SHP77 (cell line): ENCODE results near the gene KRTAP12-1.
"Not testable (repeated sequence)": the region's sequence is repeated elsewhere in the genome, so short reads cannot be mapped to it uniquely, and the experiment has no call there.

Experiments used
- DNase-seq, 2 experiments: peaks; one replicate each; lab custom pipeline; 2025; lab: John Stamatoyannopoulos, UW

The KRTAP12-1 gene

DNA sequence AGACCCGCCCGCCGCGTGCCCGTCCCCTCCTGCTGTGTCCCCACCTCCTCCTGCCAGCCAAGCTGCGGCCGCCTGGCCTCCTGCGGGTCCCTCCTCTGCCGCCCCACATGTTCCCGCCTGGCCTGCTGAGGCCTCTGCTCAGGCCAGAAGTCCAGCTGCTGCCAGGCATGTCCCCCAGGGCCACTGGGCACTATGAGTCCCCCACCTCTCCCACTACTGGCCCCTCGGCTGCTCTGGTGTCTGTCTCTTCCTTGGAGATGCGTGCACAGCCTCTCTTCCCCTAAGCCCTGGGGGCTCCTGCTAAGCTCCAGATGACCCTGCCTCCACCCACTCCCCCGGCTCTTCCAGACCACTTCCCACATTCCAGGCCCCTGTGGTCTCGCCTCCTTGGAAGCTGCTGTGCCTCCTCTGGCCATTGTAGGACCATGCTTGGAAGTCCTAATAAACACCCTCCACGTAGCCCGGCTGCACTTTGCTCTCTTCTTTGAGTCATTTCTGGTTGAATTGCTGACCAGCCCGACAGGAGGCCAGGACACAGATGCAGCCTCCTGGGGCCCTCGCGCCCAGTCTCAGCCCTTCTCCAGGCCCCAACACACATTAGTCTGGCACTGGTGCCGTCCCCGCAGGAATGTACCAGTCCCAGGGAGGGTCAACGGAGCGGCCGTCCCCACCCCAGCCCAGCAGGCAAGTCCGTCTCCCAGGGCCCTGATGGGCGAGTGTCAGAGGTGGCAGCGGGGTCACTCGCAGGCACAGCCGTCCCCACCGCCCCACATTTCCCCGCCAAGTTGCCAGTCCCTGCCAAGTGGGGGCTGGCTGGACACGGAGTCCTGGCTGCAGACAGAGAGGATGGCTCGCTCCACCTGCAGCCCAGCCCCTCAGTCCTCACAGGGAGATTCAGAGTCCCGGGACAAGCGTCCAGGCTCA, 16.1 kb upstream of the KRTAP12-1 start:
- no peak for DNase-seq

DNA sequence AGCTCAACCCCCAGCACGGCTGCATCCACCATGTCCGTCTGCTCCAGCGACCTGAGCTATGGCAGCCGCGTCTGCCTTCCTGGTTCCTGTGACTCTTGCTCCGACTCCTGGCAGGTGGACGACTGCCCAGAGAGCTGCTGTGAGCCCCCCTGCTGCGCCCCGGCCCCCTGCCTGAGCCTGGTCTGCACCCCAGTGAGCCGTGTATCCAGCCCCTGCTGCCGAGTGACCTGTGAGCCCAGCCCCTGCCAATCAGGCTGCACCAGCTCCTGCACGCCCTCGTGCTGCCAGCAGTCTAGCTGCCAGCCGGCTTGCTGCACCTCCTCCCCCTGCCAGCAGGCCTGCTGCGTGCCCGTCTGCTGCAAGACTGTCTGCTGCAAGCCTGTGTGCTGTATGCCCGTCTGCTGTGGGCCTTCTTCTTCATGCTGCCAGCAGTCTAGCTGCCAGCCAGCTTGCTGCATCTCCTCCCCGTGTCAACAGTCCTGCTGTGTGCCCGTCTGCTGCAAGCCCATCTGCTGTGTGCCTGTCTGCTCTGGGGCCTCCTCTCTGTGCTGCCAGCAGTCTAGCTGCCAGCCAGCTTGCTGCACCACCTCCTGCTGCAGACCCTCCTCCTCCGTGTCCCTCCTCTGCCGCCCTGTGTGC, 15.3 kb upstream of the KRTAP12-1 start, which contains the start of gene KRTAP10-12:
Gene KRTAP10-12 (plus strand): TSS at position 1 of the 639 bp plus-strand sequence. CDS start 30 bp downstream, at position 31.
- DNase-seq, result not testable (repeated sequence)

DNA sequence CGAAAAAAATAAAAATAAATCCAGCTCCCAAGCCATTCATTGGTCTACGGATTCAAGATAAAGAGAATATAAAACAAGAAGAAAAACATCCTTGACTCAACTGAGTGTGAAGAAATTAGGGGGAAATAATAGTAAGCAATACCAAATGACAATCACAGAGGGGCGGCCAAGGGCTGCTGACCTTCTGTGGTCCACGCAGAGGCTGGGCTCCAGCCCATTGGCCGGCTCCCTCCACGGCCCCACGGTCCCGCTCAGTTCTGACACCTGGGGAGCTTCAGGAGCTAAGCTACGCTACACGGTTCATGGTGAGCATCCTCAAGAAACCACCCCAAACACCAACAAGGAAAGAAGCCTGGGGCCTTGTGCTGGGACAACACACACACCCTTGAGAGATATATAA, 14.6 kb upstream of the KRTAP12-1 start:
- no peak for DNase-seq

DNA sequence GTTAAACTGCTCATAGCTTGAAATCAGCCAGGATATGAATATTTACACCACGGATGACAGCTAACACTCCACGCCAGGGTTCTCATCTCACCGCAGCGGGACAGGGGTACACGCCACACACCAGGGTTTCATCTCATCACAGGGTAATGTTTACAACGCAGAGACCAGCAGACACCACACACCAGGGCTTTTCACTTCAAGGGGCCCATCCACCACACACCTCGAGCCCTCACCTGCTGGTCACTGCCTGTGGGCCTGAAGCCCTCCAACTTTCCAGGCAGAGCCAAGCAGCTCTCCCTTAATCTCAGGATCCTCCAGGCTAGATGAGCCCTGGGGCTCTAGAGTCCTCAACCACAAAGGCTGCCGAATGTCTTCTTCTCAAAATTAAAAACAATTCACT, 13.7 kb upstream of the KRTAP12-1 start:
- DNase-seq, result no peak

DNA sequence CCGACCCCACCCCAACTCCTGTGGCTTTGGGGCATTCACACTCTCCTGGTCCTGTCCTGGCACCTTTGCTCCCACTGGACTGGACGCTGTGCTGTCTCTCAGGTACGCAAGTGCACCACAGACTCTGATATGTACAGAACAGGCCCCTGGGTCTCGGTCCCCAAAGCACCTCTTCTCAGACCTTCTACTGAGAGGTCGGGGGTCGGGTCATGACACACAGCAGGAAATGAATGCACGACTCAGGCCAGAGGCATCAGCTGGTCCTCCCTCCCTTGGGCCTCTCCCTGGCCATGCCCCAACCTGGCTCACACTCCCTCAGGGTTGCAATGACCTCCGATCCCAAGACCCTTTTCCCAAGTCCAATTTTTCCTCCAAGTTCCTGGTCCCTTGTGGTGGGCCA, 13.2 kb upstream of the KRTAP12-1 start:
- DNase-seq, result no peak

DNA sequence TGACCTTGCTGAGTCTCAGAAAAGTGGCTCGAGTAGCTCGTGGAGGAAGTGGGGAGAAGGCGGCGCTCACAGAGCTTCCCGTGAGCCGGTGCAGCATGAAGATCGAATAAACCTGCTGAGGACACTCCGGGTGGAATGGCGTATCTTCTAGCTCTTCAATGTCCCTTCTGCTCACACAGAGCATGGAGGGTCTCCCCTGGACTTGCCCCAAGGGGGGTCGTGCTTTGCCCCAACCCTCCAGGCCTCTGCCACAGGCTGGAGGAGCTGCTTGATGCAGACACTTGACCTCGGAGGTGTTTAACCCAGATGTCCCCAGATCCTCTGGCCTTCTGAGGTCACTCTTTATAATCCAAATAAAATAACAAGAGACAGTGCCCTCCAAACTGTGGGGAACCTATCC, 12.8 kb upstream of the KRTAP12-1 start:
- no peak for DNase-seq

DNA sequence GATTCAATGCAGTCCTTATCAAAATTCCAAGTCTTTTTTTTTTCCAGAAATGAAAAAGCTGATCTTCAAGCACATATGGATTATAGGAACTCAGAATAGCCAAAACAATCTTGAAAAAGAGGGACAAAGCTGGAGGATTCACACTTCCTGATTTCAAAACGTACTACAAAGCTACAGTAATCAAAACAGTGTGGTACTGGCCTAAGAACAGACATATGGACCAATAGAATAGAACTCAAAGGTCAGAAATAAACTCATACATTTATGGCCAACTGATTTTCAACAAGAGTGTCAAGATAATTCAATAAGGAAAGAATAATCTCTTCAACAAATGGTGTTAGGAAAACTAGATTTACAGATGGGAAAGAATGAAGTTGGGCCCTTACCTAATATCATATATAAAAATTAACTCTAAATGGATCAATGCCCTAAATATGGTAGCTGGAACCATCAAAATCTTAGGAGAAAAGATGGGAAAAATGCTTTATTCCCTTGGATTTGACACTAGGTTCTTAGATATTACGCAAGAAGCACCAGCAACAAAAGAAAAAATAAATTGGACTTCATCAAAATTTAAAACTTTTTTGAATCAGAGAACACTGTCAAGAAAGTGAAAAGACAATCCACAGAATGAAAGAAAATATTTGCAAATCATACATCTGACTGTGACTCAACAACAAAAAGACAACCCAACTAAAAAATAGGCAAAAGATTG, 11.0 kb upstream of the KRTAP12-1 start:
- DNase-seq, result no peak

DNA sequence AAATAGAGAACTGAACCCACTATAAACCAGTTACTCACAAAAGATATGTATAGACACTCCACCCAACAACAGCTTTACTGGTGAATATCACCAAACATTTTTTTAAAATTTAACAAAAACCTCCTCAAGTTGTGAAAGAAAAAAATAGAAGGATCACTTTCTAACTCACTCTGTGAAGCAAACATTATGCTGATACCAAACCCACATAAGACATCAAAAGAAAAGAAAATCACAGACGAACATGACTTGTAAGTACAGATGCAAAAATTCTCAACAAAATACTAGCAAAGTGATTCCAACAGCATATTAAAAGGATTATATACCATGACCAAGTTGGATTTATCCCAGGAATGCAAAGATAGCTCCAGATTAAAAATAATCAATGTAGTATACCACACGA, 9.7 kb upstream of the KRTAP12-1 start:
- no peak for DNase-seq

DNA sequence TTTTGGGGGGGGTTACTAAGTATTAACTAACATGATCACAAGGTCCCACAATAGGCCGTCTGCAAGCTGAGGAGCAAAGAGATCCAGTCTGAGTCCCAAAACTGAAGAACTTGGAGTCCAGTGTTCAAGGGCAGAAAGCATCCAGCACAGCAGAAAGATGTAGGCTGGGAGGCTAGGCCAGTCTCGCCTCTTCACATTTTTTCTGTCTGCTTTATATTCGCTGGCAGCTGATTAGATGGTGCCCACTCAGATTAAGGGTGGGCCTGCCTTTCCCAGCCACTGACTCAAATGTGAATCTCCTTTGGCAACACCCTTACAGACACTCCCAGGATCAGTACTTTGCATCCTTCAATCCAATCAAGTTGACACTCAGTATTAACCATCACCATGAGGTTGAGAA, 7.8 kb upstream of the KRTAP12-1 start:
- not testable (repeated sequence) for DNase-seq

DNA sequence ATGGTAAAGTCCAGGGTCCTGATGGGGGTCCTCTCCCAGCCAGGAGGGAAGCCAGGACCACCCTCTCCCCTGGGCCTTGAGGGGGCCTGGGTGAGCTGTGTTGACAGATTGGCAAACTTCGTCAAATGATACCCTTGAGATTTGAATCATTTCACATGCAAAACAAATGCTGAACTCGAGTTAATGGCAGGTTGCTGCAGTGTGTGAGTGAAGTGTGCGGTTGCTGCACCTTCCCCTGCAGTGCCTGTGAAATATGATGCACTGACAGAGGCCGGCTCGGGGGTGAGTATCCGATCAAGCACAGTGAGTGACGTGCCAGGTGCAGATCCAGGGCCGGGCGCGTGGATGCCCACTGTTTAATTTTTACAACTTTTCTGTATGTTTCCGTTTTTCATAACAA, 5.7 kb upstream of the KRTAP12-1 start:
- DNase-seq, result peak in 1 of 2 experiments; percentile 14

DNA sequence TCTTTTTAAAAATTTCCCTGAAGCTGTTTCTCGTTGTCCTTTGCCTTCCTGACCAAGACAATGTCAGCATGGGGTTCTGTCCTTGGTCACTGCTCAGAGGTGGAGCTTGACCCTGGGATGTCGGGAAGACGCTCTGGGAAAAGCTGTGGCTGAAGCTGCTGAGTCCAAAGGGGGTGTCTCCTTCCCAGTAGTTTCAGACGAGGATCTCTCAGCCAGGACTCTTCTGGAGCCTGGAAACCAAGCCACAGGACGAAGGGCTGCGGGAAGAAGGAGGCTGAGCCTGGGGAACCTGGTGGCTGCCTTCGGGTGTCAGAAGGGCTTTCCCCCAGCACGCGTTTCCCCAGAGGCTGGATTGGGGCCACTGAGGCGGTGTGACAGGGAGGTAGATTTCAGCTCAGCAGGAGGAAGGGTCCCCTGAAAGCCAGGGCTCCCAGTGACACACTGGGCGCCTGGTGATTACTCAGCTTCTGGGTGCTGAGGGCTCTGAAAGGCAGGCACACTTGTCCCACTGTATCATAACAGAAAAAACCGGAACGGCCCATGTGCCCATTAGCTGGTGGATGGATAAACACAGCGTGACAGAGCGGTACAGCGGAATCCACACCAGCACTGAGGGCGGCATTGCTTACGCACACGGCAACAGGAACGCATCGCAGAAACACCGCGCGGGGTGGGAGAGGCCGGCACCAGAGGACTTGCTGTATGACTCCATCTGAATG, 5.0 kb upstream of the KRTAP12-1 start:
- DNase-seq, result no peak

DNA sequence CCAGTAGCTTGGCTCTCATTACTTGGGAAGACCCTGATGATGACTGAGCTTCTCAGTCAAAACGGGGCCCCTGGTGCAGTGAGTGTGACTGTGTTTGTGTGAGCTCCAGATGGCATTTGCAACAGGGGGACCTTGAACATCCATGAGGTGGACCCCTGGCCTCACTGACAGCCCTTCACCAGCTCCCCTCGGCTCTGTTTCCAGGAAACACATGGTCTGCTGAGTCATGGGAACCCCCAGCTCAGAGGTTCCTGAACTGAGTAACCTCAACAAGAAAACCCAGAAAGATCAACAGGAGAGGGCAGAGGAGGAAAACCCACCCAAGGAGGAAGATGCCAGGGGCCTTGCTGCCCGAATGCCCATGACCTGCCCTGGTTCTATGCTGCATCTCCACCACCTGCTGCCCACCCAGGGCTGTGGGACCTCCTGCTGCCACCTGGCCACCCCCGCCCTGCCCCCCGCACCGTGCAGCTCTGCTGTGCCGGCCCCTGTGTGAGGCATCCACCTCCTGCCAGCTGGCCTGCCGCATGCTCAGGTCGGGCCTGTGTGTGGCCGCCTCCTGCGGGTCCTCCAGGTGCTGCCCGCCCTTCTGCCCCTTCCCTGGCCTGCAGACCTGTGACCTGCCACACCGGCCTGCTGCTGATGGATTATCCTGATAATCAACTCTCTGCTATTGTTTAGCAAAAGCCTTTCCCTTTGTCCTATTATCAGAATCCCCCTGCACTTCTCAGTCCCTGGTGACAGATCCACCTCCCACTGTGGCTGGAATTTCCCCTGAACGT, 4.2 kb upstream of the KRTAP12-1 start:
- DNase-seq, result peak in 1 of 2 experiments; percentile 9

DNA sequence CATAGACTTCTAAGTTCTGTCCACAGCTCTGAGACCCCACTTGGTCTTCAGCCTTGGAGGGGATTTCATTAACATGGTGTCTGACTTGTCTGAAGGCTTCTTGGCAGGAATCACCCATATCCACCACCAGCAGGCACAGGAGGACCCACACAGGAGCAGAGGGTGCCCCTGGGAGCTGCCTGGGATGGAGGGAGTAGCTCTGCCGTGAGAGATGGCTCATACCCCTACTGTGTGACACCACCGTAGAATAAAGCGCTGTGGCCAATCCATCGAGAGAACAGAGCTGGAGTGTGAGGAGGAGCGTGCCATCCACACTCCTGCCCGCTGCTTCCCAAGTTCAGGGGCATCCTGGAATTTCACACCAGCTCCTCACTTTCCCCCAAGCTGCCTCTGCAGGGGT, 3.1 kb upstream of the KRTAP12-1 start:
- not testable (repeated sequence) for DNase-seq

DNA sequence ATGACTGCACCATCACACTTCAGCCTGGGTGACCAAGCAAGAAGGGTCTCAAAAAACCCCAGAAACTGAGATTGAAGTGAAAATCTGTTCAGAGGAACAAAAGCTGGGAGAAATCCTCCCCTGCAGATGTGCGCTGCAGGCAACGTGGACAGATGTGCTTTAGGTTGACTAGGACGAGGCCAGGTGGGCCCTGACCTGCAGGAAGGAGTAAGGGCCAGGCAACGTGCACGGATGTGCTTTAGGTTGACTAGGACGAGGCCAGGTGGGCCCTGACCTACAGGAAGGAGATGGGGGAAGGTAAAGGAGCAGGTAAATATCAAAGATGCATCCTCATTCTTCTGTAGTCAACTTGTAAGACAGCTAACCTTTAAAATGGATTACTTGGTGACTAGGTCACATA, 2.5 kb upstream of the KRTAP12-1 start:
- DNase-seq, result no peak

DNA sequence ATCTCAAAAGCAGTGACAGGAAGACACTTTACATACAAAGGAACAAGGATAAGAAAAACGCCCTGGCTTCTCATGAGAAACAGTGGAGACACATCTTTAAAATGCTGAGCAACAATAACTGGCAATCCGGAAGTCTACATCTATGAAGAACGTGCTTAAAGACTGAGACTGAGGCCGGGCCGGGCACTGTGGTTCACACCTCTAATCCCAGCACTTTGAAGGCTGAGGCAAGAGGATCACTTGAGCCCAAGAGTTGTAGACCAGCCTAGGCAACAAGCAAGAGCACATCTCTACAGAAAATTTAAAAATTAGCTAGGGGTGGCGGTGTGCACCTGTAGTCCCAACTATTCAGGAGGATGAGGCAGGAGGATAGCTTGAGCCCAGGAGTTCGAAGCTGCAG, 2.1 kb upstream of the KRTAP12-1 start:
- no peak for DNase-seq

DNA sequence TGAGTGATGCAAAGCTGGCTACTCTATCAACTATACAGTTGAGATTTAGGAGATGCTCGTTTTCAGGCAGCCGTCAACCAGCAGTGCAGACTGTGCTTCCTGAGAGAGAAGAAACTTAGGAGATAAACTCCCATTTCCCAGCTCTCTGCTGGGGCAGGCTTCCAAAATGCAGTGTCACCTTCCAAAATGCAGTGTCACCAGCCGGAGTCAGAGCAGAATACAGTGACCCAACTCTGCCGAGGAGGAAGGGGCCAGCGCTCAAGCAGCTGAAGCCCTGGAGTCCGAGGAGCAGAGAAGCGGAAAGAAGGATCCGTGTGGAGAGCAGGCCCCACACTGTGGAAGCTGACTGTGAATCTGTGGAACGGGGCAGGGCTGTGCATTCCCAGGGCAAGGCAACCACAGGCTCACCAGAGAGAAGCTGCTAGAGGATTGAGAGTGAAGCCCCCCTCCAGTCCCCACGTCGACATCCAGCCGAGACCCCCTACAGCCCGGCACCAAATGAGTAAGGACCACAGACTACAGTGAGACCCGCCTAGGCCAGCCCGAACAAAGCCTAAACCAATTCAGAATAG, 703 bp upstream of the KRTAP12-1 start:
- no peak for DNase-seq

DNA sequence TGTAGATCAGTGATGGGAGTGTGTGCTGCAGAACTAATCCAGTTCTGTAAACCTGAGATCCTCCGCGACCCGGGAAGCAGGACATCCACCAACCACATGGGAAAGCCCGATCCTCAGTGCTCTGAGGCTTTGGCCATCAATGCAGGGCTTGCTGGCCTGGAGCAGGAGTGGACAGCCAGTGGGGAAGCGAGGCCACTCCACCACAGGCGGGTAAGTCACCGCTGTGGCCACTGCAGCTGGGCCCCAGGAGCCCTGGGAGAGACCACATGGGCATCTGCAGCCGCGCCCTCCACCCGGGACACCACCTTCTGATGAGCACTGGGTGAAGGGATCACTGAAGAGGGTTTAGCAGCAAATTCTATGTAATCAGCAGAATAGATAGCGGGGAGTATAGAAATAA, 811 bp downstream of the KRTAP12-1 start:
- no peak for DNase-seq

DNA sequence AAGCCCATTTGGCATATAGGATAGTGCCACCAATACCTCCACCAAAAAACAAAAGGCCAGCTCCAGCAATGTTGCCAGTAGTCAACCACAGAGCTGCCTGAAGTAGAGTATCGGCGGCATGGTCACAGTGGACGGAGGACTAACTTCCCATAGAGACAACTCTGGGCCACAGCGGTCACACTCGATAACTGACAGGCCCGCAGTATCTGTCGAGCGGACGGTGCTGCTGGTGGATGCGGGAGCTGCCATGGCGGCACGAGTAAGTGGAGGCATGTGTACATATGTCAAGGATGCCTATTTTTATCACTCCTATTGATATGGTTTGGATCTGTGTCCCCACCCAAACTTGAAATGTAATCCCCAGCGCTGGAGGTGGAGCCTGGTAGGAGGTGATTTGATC, 4.1 kb downstream of the KRTAP12-1 start:
- DNase-seq, result no peak

DNA sequence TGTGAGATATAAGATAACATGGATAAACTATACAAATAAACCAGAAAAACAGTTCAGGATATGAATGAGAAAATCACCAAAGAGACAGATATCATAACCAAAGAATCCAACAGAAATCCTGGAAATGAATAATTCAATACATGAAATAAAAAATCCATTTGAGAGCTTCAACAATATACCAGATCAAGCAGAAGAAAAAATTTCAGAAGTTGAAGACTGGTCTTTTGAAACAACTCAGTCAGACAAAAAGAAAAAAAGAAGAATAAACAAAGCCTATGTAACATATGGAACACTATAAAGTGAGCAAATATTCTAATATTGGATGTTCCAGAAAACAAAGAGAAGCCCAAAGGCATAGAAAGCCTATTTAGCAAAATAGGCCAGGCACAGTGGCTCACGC, 10.1 kb downstream of the KRTAP12-1 start:
- no peak for DNase-seq

DNA sequence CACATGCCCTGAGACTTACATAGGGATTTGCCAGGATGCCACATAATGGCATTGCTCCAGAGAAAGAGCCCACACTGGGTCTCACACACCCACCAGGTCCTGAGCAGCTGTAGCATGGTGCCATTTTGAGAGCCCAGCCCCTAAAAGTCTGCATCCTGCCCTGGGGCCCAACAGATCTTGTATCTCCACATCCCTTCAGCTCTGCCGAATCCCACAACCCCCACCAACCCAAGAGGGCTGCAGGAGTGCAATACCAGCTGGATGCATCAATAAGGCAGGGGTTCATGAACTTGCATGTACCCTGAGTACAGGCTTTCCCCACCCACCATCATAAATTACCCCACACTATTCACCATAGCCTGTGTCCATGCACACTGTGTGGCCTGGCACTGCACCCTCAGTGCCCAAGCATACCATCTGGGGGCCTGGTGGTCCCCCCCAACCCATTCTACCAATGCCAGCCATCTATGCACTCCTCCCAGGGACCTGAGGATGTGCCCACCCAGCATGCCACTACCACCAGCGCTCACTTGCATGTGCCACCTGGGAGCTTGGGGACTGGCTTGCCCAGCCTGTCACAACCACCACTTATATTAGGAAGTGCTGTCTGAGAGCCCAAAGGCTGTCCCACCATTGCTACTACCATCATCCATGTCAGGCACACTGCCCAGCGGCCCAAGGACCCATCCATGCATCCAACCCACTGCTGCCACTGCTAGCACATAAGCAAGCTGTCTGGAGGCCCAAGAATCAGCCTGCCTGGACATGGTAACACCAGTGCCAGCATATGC, 11.1 kb downstream of the KRTAP12-1 start:
- DNase-seq, result no peak
